Dermis lymphatic vessel endothelial cell (primary cell): ENCODE results near the gene FSD1L. TPM values are rescaled to one million over a fixed set of nuclear protein-coding genes. Genes with fewer than 3 reads are reported as not detected.

Source experiments
- total RNA-seq: library from RNA; depleted of rRNA; stranded (reverse); fragments of >200 nt; gene quantifications from 2 replicates; pipeline ENCODE4 v1.2.1, GENCODE V29; 2014

FSD1L gene
- 2.1 and 3.4 TPM in 2 replicates for total RNA-seq

GRCh38 chr9:105447814-105448812 is at the start of gene FSD1L:
Gene FSD1L, plus strand, starts transcription at chr9:105448034. Its CDS starts 187 bp downstream, at chr9:105448221.

GRCh38 chr9:105557804-105558610 is 110.2 kb downstream of the FSD1L start, which contains the start of gene FKTN:
Gene FKTN, plus strand, starts transcription at chr9:105558131. Its CDS starts 16,902 bp downstream, at chr9:105575033.

Other genes with a start within 250 kb of the FSD1L start
- gene SLC44A1, start 203.4 kb upstream of the FSD1L start, total RNA-seq = 13.8 and 29.3 TPM in 2 replicates
- gene FKTN, start 110.1 kb downstream of the FSD1L start, total RNA-seq = 7.2 and 17.2 TPM in 2 replicates
- gene TAL2, start 214.4 kb downstream of the FSD1L start, total RNA-seq = not detected in 2 replicates
- 6.2 and 8.3 TPM in 2 replicates for gene TMEM38B, start 246.5 kb downstream of the FSD1L start, total RNA-seq